Uterus (tissue), 2 donors: ENCODE measurements around the gene NNT.

Experiments used
- CTCF ChIP-seq, 4 experiments: fragments of 200-600 bp in 2 of 4; fragments of 450-650 bp in 2 of 4; sonication (generic) in 2 of 4; IDR thresholded peaks; one replicate each; pipeline ENCODE4 v1.5.1; 2016 to 2019; ENCODE audit warnings: antibody characterized with exemption in 4 of 4, mild to moderate bottlenecking in 2 of 4, moderate library complexity in 1 of 4
- POLR2A ChIP-seq, 2 donors: fragments of 450-650 bp; IDR thresholded peaks; one replicate each; pipeline ENCODE4 v1.6.1; 2016; ENCODE audit warnings: antibody characterized with exemption in 2 of 2, mild to moderate bottlenecking in 1 of 2, moderate library complexity in 1 of 2

GRCh38 chr5:43560128-43560527, 42.9 kb upstream of the NNT start:
- TF ChIP-seq CTCF (IDR thresholded peaks at IDR 0.05) (no peak), POLR2A (IDR thresholded peaks at IDR 0.05) (no peak)
